Stimulated activated CD4-positive, alpha-beta T cell treated with anti-CD3 and anti-CD28 coated beads, TNF-alpha, amount 100 ng/mL, for 4 hours (primary cell): ENCODE data around the gene KRTAP19-7.

Experiments used
- DNase-seq, 3 experiments: peaks; one replicate each; pipeline ENCODE4 v3.0.0-alpha.2; 2020; ENCODE audit warnings: low read depth in 3 of 3

Gene KRTAP19-7, protein sequence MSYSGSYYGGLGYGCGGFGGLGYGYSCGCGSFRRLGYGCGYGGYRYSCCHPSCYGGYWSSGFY

DNA sequence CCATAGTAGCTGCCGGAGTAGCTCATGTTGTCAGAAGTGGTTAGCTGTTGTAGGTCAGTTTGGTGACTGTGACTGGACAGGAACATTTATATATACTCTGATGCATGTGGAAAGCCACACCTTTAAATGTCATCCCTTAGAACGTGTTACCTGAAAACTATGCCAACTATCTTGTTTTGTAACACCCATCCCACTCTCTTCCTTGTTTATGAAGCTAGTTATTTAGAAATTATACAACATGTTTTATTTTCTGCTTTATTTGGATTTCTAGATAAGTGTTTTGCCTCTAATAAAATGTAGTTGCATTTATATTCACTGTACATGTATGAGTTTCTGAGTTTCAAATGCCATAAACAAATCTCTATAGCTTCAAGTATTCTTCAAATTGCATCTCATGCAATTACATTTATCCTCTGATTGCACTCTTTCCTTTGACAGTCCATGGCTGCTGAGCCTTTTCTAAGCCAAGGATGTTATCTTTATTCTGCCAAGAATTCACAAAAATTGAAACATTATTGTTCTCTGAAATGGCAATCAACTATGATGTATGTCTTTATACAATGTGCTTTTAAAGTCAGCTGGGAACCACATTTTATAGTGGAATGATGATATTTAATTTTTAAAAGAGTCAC lies at the start of gene KRTAP19-7:
KRTAP19-7 (minus strand) TSS at position 51 of the 632 bp plus-strand sequence; CDS start at position 26, 25 bp downstream.
- no peak for DNase-seq

DNA sequence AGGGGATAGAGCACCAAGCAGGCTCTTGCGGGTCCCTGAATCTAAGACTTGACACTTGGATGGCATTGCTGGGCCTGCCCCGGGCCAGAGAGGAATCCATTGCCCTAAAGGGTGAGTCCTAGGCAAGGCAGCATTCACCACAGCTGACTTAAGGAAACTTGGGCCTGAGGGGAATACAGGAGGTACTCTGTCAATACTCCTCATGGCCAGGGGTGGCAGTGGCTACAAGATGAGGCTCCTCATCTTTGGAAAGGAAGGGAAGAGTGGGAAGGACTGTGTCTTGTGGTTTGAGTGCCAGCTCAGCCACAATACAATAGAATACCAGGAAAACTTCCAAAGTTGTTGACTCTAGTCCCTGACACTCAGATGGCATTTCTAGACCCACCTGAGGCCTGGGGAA lies 44.9 kb upstream of the KRTAP19-7 start:
- no peak for DNase-seq

DNA sequence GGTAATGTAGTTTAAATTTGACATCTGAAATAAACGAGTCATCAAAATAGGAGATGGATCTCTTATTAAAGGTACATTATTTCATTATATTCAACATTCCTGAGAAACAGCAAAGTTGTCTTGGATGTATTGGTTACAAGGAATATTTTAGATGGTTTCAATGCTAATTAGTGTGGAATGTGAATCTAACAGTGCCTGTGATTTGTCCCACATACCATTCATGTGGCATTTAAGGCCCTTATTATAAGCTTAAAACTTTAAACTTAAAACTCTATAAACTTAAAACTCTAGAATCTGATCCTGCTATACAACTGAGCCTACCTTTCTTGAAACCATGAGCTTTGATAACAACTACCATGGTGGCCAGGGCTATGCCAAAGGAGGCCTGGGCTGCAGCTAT lies 39.7 kb upstream of the KRTAP19-7 start, which contains the start of gene KRTAP22-1:
KRTAP22-1 (plus strand) TSS at position 301 of the 400 bp plus-strand sequence.
- DNase-seq, result no peak

DNA sequence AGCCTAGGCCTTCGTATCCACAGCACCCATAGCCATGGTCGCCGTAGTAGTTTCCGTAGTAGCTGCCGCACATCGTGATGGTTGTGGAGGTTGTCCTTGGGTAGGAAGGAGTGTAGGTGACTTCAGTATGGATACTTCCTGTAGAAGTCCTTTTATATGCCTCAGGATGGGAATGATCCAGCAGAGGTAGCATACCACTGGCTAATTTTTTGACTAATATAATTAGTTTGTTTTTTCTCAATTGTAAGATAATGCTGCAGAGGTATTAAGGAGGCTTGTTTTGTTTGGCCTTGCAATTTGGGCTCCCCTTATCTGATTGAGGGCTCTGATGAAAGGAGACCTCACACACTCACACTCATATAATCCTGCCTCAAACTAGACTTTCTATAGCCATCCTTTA lies 37.7 kb upstream of the KRTAP19-7 start, which contains the start of gene KRTAP6-2:
KRTAP6-2 (minus strand) TSS at position 101 of the 400 bp plus-strand sequence; CDS start at position 73, 28 bp downstream.
- DNase-seq, result no peak

DNA sequence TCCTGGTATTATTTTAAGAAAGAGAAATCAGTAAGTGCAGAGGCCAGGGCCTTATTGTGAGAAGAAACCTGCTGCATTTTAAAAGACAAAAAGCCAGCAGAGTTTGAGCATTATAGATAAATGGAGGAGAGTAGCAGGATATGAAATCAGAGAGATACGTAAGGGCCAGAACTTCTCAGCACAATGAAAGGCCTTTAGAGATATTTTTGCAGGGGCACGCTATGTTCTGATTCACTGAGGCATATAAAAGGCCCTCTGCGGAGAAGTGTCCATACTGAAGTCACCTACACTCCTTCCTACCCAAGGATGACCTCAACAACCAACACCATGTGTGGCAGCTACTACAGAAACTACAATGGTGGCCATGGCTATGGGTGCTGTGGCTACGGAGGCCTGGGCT lies 31.0 kb upstream of the KRTAP19-7 start, which contains the start of gene KRTAP6-3:
KRTAP6-3 (plus strand) TSS at position 301 of the 400 bp plus-strand sequence; CDS start at position 307, 6 bp downstream.
- DNase-seq, result no peak

DNA sequence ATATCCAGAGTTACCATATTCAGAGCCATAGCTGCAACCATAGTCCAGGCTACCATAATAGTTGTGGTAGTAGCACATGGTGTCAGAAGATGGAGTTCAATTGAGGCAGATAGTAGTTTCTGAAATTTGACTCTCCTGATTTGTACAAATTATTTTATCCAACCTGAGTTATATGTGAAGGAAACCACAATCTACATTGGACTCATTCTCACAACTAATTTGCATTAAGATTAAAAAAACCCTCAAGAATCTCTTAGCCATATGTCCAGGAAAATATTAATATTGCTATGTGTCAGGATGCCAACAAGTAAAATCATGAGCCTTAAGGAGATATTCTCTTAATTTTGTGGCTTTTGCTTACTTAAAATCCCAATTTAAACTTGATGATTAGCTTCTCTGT lies 29.2 kb upstream of the KRTAP19-7 start, which contains the start of gene KRTAP22-2:
KRTAP22-2 (minus strand) TSS at position 101 of the 400 bp plus-strand sequence.
- no peak for DNase-seq

DNA sequence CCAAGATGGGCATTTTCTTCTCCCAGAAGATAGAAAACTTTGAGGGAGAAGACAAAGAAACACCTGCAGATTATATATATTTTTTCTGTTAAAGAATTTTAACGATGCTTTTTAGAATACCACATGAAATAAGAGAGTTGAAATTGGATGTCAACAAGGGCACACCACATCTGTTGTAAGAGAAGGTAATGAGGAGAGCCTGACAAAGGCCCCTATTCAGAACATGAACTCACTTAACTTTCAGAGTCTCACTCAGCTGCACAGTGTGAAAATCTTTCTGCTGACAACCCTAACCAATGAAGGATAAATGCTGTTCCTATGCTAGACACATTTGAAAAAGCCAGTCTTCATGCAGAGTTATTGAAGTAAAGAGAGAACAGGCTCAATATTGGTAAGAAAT lies 21.8 kb upstream of the KRTAP19-7 start:
- no peak for DNase-seq

DNA sequence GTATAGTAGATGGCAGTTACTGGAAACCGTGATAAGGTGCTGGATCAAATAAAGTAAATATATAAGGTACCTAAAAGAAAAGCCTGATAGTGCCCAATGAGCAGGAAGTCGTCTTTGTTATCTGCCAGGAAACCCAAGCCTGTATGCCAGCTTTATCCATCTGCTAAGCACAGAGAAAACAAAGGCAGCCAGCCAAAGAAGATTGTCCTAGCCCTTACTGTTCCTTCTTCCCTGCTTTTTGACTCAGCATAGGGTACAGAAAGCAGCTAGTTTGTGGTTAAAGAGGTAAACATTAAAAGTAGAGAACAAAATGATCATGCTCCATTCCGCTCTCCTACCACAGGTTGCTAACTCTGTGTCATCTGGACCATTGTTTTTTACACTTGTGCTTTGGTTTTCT lies 19.0 kb upstream of the KRTAP19-7 start:
- DNase-seq, result no peak

DNA sequence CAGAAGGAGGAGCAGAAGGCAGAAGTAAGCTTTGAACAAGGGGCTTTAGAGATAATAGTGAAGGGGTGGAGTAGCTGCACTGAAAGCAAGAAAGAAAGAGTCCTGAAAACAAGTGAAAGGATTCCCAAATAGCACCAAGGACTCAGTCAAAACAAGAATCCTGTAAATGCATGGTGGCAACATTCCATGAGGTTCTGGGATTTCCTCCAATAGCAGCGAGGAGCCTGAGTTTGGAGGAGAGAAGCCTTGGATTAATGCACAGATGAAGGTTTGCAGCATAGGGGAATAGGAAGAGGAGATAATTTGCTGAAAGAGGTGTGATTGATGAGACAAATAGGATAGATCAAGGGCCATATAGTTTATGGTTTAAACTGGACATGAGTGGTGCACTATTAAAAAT lies 18.2 kb upstream of the KRTAP19-7 start:
- DNase-seq, result no peak

DNA sequence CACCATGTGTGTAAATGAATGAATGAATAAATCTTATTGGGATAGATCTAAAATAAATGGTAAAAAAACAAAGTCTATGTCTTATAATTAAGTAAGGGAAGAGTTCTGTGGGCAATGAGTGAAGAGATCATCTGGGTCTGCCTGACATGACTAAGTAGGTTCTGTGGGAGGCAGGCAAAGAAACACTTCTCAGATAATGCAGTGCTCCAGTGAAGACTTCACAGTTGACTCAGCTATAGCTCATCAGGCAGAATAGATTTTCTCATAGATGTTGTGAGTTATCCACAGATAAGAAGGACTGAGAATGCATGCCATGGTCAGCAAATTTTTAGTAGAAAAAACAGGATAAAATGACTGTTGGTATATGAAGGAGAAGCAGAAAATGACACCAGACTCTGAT lies 16.7 kb upstream of the KRTAP19-7 start:
- no peak for DNase-seq

DNA sequence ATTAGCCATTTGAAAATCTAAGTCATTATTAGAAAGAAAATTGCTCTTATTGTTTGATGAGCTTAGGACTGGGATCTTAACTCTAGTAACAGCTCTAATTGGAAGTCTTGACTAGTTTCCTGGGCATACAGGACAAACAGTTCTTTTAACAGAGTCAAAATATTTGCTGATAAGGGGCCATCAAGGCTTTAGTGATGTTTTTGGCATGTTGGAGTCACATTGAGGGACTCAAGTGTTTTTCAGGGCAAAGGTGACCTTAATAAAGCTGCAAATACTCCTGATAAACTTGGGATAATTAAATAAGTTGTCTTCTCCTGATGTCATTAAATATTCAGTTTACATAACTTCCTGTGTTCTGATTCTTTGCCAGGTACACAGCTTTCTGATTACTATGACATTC lies 6.5 kb upstream of the KRTAP19-7 start:
- no peak for DNase-seq

DNA sequence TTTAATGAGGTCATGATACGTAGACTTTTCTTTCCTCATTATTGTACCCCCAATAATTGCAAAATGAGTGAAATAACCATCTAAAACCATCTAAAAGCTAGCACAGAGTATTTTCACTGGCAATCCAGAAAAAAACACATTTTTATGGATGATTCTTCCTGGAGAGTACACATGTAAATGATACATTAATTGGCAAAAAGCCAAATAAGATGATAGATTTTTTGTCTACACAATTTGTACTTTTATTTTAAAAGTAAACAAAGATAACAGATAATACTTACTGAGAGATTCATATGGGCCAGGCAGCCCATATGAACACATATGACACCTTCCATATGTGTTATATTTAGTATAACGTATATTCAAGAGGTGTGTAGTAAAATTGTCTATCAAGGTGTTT lies 2.5 kb upstream of the KRTAP19-7 start:
- DNase-seq, result no peak

DNA sequence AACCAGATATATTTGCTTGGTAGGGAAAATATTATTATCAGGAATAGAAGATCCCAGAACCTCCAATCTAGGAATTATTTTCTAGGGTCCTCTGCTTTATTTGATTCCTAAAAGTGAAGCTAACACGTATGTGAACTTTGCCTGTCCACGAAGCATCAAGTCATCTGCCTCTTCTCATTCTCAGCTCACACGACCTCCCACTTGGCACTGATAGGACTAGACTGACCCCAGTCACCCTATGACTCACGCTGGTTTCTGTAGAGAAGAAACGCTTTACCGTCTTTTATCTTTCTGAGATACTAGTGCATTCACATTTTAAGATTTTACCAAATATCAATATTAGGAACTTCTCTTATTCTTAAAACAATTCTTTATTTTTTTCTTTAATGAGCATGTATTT lies 2.0 kb upstream of the KRTAP19-7 start:
- no peak for DNase-seq

DNA sequence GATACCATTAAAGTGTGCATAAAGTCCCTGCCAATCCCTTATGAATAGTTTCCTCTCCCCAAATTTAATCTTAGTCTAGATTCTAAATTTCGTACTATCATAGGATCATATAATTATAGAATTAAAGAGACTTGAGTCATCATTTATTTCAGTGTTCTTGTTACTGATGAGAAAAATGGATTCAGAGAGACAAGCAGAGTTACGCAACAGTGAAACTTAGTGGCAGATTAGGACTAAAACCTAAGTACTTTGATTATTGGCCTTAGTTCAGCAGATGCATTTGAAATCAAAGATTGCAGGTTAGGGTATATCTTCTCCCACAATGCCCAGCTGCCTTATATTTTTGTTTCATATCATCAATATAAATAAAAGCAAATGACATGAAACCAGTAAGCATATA lies 843 bp upstream of the KRTAP19-7 start:
- DNase-seq, result no peak

DNA sequence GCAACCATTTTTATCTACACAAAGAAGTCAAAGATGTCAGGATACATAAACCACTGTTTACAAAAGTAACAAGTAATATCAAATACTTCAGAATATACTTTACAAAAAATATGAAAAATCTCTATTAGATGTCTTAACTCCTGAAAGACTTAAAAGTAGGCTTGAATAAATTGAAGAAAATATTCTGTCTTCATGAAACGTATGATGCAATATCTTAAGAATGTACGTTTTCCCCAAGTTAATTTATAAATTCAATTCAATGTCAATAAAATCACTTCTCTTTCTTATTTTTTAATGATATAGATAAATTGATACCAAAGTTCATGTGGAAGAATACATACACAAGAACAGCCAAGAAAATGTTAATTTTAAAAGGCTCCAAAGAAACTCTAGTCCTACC lies 6.0 kb downstream of the KRTAP19-7 start:
- no peak for DNase-seq

DNA sequence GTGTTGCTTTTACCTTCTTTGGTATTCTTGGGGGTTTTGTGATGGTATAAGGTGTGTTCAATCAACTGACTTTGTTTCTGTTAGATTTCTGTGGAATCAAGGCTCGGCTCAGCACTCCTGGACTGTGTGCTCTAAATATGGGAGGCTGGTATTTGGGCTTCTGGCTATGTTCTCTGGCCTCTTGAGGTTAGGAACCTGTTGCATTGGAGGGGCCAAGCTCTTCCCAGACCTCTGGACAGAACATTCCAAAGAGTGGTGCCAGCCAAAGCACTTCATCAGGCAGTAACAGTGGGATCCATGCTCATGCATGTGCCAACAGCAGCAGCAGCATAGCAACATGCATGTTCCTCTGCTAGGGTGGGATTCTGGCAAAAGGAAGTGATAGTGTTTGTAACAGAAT lies 8.3 kb downstream of the KRTAP19-7 start:
- DNase-seq, result no peak

DNA sequence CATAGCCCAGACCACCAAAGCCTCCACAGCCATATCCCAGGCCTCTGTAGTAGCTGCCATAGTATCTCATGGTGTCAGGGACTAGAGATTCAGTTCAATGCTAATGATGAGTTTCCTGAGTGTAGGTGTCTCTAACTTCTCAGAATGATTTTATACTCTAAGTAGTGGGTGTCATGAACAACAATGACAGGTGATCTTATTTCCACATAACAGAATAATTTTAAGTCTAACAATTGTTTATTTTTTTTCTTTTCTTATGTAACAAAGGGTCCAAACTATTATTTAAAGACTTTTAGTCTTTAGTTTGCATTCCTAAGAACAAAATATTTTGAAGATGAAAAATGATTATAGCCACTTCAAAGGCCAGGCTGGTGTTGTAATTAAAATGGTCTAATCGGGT lies 19.4 kb downstream of the KRTAP19-7 start, which contains the start of gene KRTAP19-6:
KRTAP19-6 (minus strand) TSS at position 101 of the 400 bp plus-strand sequence; CDS start at position 70, 31 bp downstream.
- DNase-seq, result no peak

DNA sequence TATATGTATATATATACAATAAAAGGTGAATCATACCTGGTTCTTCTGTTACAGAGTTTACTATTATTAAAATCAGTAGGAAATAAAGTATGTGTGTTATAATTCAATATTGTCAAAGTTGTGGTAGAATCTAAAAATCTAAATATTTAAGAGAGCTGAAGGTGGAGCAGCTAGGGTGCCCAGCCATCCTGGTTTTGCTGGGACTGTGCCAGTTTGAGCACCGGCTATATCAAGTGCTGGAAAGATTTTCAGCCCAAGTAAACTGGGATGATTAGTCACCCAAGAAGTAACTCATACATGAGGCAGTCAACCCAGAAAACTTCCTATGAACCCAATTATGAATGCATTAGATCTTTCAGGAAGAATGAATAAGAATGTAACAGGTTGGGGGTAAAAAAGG lies 42.2 kb downstream of the KRTAP19-7 start:
- DNase-seq, result no peak

DNA sequence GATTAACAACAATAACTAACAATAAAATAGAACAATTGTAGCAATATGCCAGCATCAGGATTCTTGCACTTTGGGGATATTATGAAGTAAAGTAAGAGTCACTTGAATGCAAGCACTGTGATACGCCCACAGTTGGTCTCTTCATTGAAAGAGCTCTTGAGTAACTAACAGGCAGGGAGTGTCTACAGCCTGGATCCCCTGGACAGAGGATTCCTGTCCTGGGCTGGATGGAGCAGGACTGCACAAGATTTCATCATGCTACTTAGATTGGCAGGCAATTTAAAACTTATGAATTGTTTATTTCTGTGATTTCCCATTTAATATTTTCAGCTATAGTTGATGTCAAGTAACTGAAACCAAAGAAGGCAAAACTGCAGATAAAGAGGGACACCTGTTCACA lies 45.4 kb downstream of the KRTAP19-7 start:
- no peak for DNase-seq
